ENCODE data around the gene MFNG.

- TF ChIP-seq CTCF (IDR thresholded peaks at IDR 0.05) (no peak), EZH2 (IDR thresholded peaks at IDR 0.05; ENCODE audit: borderline replicate concordance, insufficient read depth, low read depth, low read length, poor library complexity, severe bottlenecking) (no peak)
Measured at GRCh38 chr22:37505989-37506388, 19.8 kb upstream of the MFNG start.

Data from B cell (primary cell).